Measurements from ENCODE around the gene ZNF23. TPM values are rescaled to one million over a fixed set of nuclear protein-coding genes. Genes with fewer than 3 reads are reported as not detected.
A peak's percentile ranks its signal among the peaks of the same experiment; 100 is the strongest.

Gene ZNF23
- total RNA-seq, 1 experiment from 2014 or later: 11.6 TPM

- TF ChIP-seq PREB (CRISPR knock-in tag; IDR thresholded peaks at IDR 0.05; ENCODE audit: borderline replicate concordance) (no peak), RORB (CRISPR knock-in tag; IDR thresholded peaks at IDR 0.05) (no peak), FOXJ3 (CRISPR knock-in tag; IDR thresholded peaks at IDR 0.05; ENCODE audit: borderline replicate concordance) (no peak), JAZF1 (CRISPR knock-in tag; IDR thresholded peaks at IDR 0.05) (no peak), ATF6 (CRISPR knock-in tag; IDR thresholded peaks at IDR 0.05) (no peak), MXD4 (CRISPR knock-in tag; IDR thresholded peaks at IDR 0.05; ENCODE audit: borderline replicate concordance) (no peak), MAX (CRISPR knock-in tag; IDR thresholded peaks at IDR 0.05) (no peak), ZSCAN18 (CRISPR knock-in tag; IDR thresholded peaks at IDR 0.05) (no peak), ZBTB21 (CRISPR knock-in tag; IDR thresholded peaks at IDR 0.05; ENCODE audit: borderline replicate concordance) (no peak)
Measured at GRCh38 chr16:71472051-71472450, 10.0 kb upstream of the ZNF23 start (continued).

GRCh38 chr16:71467810-71468209 lies 5.8 kb upstream of the ZNF23 start:
- ChIA-PET POLR2A (no interaction called here), CTCF (interaction anchor here (0.6 to 0.7 kb wide), 2 partner anchors 29 to 144 kb away, joined by 3 read pairs; no protein-coding TSS in a partner anchor)
- H3K9me3 Mint-ChIP-seq: no peaks in the 10 kb centered on the region
- peak; percentile 74 for ATAC-seq
- peak; percentile 47 for DNase-seq (ENCODE audit: low spot score)
- no peak overlapping the region for H3K4me3 Mint-ChIP-seq
- H3K4me1 Mint-ChIP-seq: peaks cover 3% of the 10 kb centered on the region
- no peak overlapping the region for H3K27ac Mint-ChIP-seq
- no peaks in the 10 kb centered on the region; the same call in 1 of the 2 replicates for H3K27me3 Mint-ChIP-seq (ENCODE audit: low read depth)
- no peaks in the 10 kb centered on the region for H3K36me3 Mint-ChIP-seq
- TF ChIP-seq SMAD4 (CRISPR knock-in tag; IDR thresholded peaks at IDR 0.05): peak; percentile 84; the same call in 1 of the 2 replicates
- TF ChIP-seq ATF2 (CRISPR knock-in tag; IDR thresholded peaks at IDR 0.05; ENCODE audit: borderline replicate concordance, low read depth): no peak
- no peak for TF ChIP-seq ATF1 (CRISPR knock-in tag; IDR thresholded peaks at IDR 0.05)
- TF ChIP-seq JUN (CRISPR knock-in tag; IDR thresholded peaks at IDR 0.05): peak; percentile 87; the same call in 1 of the 2 replicates
- TF ChIP-seq FOXP4 (CRISPR knock-in tag; IDR thresholded peaks at IDR 0.05): peak; percentile 68; the same call in 1 of the 2 replicates
- TF ChIP-seq PREB (CRISPR knock-in tag; IDR thresholded peaks at IDR 0.05; ENCODE audit: borderline replicate concordance): peak; percentile 85; the same call in 1 of the 2 replicates
- 0 out of 2 replicates have a peak, but pooled peaks have one; percentile 67 for TF ChIP-seq ARID4B (CRISPR knock-in tag; IDR thresholded peaks at IDR 0.05; ENCODE audit: borderline replicate concordance)
- peak; percentile 53; the same call in 1 of the 2 replicates for TF ChIP-seq GABPB1 (CRISPR knock-in tag; IDR thresholded peaks at IDR 0.05)
- TF ChIP-seq FOXP1 (CRISPR knock-in tag; IDR thresholded peaks at IDR 0.05; ENCODE audit: borderline replicate concordance): 0 out of 2 replicates have a peak, but pooled peaks have one; percentile 51
- TF ChIP-seq HMGXB4 (CRISPR knock-in tag; IDR thresholded peaks at IDR 0.05): no peak
- TF ChIP-seq ZNF232 (CRISPR knock-in tag; IDR thresholded peaks at IDR 0.05): 0 out of 2 replicates have a peak, but pooled peaks have one; percentile 39
